ENCODE measurements around the gene GALNT18.

GALNT18 gene

DNA sequence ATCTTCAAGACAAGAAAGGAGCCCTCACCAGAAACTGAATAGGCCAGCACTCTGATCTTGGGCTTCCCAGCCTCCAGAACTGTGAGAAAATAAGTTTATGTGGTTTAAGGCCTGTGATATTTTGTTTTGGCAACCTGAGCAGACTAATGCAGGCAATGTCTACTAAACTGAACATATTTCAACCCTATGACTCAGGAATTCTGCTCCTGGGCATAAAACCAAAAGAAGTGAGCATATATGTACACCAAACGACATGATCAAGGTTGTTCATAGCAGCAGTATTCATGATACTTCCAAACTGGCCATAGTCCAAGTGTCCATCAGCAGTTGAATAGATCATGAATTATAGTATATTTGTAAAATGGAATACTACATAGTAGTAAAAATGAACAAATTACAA lies 297.7 kb downstream of the GALNT18 start:
- TF ChIP-seq, protein P1, sequence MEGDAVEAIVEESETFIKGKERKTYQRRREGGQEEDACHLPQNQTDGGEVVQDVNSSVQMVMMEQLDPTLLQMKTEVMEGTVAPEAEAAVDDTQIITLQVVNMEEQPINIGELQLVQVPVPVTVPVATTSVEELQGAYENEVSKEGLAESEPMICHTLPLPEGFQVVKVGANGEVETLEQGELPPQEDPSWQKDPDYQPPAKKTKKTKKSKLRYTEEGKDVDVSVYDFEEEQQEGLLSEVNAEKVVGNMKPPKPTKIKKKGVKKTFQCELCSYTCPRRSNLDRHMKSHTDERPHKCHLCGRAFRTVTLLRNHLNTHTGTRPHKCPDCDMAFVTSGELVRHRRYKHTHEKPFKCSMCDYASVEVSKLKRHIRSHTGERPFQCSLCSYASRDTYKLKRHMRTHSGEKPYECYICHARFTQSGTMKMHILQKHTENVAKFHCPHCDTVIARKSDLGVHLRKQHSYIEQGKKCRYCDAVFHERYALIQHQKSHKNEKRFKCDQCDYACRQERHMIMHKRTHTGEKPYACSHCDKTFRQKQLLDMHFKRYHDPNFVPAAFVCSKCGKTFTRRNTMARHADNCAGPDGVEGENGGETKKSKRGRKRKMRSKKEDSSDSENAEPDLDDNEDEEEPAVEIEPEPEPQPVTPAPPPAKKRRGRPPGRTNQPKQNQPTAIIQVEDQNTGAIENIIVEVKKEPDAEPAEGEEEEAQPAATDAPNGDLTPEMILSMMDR (IDR thresholded peaks at IDR 0.05; ENCODE audit: extremely low read depth, missing control alignments): no peak

DNA sequence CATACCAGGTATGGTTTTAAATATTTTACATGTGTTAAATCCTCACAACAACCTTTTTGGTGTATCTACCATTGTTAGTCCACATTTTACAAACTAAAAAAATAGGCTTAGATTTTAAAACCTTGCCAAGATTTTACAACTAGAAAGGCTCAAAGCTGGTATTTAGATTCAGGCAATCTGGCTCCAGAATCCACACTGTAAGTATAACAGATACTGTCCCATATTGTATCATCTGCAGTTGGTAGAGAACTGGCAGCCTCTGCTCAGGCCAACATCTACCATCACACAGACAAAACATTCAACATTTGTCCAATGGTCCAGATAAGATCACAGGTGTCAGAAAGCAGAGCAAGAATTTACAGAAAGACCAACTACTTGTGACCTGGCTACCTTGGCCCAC lies 299.7 kb downstream of the GALNT18 start:
- no peak for DNase-seq (ENCODE audit: low spot score)
- TF ChIP-seq, protein P1 (IDR thresholded peaks at IDR 0.05; ENCODE audit: extremely low read depth, missing control alignments): no peak

More for the DNA sequence above, 297.7 kb downstream of the GALNT18 start:
- DNase-seq (ENCODE audit: low spot score): no peak

DNA sequence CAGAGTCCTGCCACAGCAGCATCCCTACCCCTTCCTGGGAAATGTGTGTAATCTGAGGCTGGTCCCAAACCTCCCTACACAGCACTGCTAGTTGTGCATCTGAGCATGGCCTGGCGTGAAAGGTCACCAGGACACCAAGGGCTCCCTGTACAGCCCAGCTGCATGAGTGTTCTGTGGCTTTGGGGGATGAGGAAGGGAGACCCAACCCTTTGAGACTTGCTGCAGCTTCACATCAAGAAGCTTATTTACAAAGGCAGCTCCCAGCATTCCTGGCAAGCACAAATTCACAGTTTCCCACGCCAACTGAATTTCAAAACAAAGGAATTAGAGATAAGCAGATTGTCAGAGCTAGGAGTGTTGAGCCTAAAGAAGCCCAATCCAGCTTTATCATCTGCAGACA lies 301.0 kb downstream of the GALNT18 start:
- no peak for DNase-seq (ENCODE audit: low spot score)
- TF ChIP-seq, protein P1 (IDR thresholded peaks at IDR 0.05; ENCODE audit: extremely low read depth, missing control alignments): no peak

DNA sequence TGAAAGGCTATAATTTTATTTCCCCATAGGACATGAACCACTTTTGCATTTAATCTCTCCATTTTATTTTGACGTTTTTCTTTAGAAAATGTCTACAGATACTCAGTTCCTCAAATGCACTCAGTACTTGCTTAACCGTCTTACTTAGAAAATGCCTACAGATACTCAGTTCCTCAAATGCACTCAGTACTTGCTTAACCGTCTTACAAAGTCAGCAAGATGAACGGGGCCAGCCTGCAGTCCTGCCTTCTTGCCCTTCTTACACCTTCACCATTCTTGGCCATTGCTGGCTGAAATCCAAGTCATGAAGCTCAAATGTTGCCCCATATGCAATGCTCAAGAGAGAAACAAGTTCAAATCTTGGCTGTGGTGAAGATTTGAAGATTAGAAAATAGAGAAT lies 302.8 kb downstream of the GALNT18 start:
- TF ChIP-seq, protein P1 (IDR thresholded peaks at IDR 0.05; ENCODE audit: extremely low read depth, missing control alignments): no peak
- DNase-seq (ENCODE audit: low spot score): no peak

DNA sequence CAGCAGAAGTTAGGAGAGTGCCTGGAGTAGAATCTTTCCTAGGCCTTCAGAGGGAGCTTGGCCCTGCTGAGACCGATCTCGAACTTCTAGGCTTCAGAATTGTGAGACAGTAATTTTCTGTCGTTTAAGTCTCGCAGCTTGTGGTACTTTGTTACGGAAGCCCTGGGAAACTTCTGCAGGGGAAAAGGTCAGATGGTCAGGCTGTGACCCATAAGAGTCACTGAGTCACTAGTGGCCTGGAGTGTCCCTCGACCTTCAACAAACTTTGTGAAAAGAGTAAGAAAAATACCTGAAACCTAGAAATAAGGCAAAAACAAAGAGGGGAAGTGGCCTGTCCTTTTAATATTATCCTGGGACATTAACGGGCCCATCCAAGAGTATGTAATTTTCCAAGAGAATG lies 303.3 kb downstream of the GALNT18 start:
- no peak for DNase-seq (ENCODE audit: low spot score)
- TF ChIP-seq, protein P1 (IDR thresholded peaks at IDR 0.05; ENCODE audit: extremely low read depth, missing control alignments): no peak

DNA sequence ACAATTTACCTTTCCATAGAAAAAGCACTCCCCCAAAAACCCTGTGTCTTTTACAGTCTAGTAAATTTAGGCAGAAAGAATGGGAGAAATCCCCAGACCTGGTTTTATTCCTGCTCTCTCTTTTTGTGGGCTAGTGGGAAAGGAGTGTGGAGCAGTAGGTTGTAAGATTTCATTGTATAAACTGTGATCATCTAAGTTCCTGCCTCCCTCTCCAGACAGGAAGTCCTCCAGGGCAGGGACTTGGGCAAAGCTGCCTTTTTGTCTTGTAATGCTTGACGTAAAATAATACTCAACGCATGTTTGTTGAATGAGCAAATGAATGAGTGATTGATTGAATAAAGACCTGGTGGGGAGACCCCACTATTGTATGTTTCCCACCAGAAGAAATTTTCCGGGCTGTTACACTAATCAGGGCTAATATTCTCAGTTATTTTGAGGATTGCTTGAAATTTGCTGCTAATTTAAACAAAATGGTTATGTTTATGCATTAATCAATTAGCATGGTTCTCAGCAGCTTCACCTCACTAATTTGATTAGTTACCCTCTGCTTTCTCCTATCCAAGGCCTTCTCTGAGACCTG lies 305.1 kb downstream of the GALNT18 start:
- DNase-seq (ENCODE audit: low spot score): no peak

DNA sequence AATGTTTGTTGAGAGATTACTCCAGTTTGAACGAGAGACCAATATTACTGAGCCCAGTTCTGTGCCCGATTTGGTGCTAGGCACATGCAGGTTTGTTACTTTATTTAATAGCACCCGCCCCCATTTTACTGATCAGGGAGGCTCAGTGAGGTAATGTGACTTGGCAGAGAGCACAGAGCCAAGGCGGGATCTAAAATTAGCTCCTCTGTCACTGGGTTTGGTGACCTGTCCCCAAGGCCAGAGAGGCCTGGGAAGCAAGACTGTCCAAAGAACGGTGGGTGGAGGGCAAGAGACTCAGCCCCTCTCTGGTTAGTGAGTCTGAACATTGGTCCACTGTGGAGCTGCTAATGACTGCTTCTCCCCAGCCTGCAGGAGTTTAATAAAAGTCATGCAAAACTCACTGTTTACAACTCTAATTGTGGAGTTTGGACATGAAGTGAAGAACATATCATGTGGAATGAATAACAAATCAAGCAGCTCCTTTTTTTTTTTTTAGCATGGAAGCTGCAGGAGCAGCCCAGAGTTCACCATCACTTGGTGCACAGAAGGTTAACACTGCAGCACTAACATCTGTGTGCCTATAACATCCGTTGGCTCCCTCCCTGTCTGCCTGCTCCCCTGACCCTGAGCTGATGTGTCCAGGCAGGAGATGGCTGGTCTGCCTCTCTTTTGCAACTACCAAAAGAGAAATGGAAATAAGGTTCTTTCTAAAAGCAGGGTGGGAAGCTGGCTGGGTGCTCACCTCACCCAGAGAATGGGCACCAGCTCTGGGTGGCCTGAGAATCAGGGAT lies 307.7 kb downstream of the GALNT18 start:
- no peak for DNase-seq (ENCODE audit: low spot score)
- TF ChIP-seq, protein P1 (IDR thresholded peaks at IDR 0.05; ENCODE audit: extremely low read depth, missing control alignments): no peak

More for the DNA sequence above, 305.1 kb downstream of the GALNT18 start:
- TF ChIP-seq, protein P1 (IDR thresholded peaks at IDR 0.05; ENCODE audit: extremely low read depth, missing control alignments): no peak
